HG03457 (cell line): Measurements from ENCODE around the gene SLC7A14.

Experiments
- ATAC-seq: cut with Tn5 transposase; IDR thresholded peaks from one replicate; pipeline ENCODE4 v1.9.1; 2021; ENCODE audit warnings: moderate number of reproducible peaks; ENCODE audit not compliant: unreplicated experiment

Gene SLC7A14

GRCh38 chr3:170473358-170473757 lies 112.5 kb downstream of the SLC7A14 start:
- no peak for ATAC-seq

- ATAC-seq, result no peak
Measured at GRCh38 chr3:170471149-170471548, 114.7 kb downstream of the SLC7A14 start.

- ATAC-seq, result no peak
Measured at GRCh38 chr3:170470063-170471016, 115.5 kb downstream of the SLC7A14 start.

GRCh38 chr3:170469151-170470062 lies 116.5 kb downstream of the SLC7A14 start:
- ATAC-seq, result no peak

- ATAC-seq, result no peak
Measured at GRCh38 chr3:170467571-170468147, 118.2 kb downstream of the SLC7A14 start.

GRCh38 chr3:170467007-170467406 lies 118.9 kb downstream of the SLC7A14 start:
- ATAC-seq, result no peak

GRCh38 chr3:170465955-170466354 lies 119.9 kb downstream of the SLC7A14 start:
- ATAC-seq, result no peak

- no peak for ATAC-seq
Measured at GRCh38 chr3:170463011-170463410, 122.9 kb downstream of the SLC7A14 start.

- no peak for ATAC-seq
Measured at GRCh38 chr3:170458285-170458684, 127.6 kb downstream of the SLC7A14 start.

- no peak for ATAC-seq
Measured at GRCh38 chr3:170454509-170454908, 131.4 kb downstream of the SLC7A14 start.

- ATAC-seq, result no peak
Measured at GRCh38 chr3:170450039-170450438, 135.8 kb downstream of the SLC7A14 start.

GRCh38 chr3:170448584-170448983 lies 137.3 kb downstream of the SLC7A14 start:
- no peak for ATAC-seq

GRCh38 chr3:170443457-170443856 lies 142.4 kb downstream of the SLC7A14 start:
- ATAC-seq, result no peak

GRCh38 chr3:170442947-170443346 lies 142.9 kb downstream of the SLC7A14 start:
- ATAC-seq, result no peak

GRCh38 chr3:170441412-170441811 lies 144.5 kb downstream of the SLC7A14 start:
- ATAC-seq, result no peak

GRCh38 chr3:170440344-170440743 lies 145.5 kb downstream of the SLC7A14 start:
- ATAC-seq, result no peak

- ATAC-seq, result no peak
Measured at GRCh38 chr3:170438836-170439235, 147.0 kb downstream of the SLC7A14 start.

GRCh38 chr3:170437696-170438407 lies 148.0 kb downstream of the SLC7A14 start:
- no peak for ATAC-seq

GRCh38 chr3:170437176-170437575 lies 148.7 kb downstream of the SLC7A14 start:
- no peak for ATAC-seq

- no peak for ATAC-seq
Measured at GRCh38 chr3:170436697-170437096, 149.2 kb downstream of the SLC7A14 start.

- ATAC-seq, result no peak
Measured at GRCh38 chr3:170432416-170432815, 153.5 kb downstream of the SLC7A14 start.
